ENCODE results near the gene DVL1. TPM values are rescaled to one million over a fixed set of nuclear protein-coding genes. Genes with fewer than 3 reads are reported as not detected.

Gene DVL1
- polyA plus RNA-seq, 10 donors, result 26.6 to 50.4 (median 34.9) TPM

Other genes starting within 250 kb of the DVL1 start
- 1 to 10 TPM; 3.8 to 7.1 (median 4.6) TPM for gene C1orf159, start 233.3 kb downstream of the DVL1 start, polyA plus RNA-seq (ENCODE audit: insufficient read length in 10 of 10)
- under 1 TPM in 7 of 10 donors, not detected in 3; 0.13 to 0.50 (median 0.27) TPM for gene TTLL10, start 175.5 kb downstream of the DVL1 start, polyA plus RNA-seq (ENCODE audit: insufficient read length in 10 of 10)
- gene TNFRSF18, start 142.8 kb downstream of the DVL1 start, polyA plus RNA-seq (ENCODE audit: insufficient read length in 10 of 10), result 1 to 10 TPM; 1.9 to 4.6 (median 2.9) TPM
- gene TNFRSF4, start 135.3 kb downstream of the DVL1 start, polyA plus RNA-seq (ENCODE audit: insufficient read length in 10 of 10), result 1 to 10 TPM; 1.0 to 3.7 (median 2.0) TPM
- gene SDF4, start 117.4 kb downstream of the DVL1 start, polyA plus RNA-seq (ENCODE audit: insufficient read length in 10 of 10), result 100 to 1,000 TPM in 2 of 10 donors, 10 to 100 TPM in 8; 73.5 to 121 (median 88.5) TPM
- 10 to 100 TPM; 12.1 to 21.2 (median 15.6) TPM for gene B3GALT6, start 117.2 kb downstream of the DVL1 start, polyA plus RNA-seq (ENCODE audit: insufficient read length in 10 of 10)
- 1 to 10 TPM; 1.0 to 6.7 (median 2.7) TPM for gene C1QTNF12, start 102.7 kb downstream of the DVL1 start, polyA plus RNA-seq (ENCODE audit: insufficient read length in 10 of 10)
- 10 to 100 TPM; 34.4 to 46.8 (median 38.4) TPM for gene UBE2J2, start 75.6 kb downstream of the DVL1 start, polyA plus RNA-seq (ENCODE audit: insufficient read length in 10 of 10)
- 1 to 10 TPM; 2.7 to 8.5 (median 4.2) TPM for gene SCNN1D, start 69.0 kb downstream of the DVL1 start, polyA plus RNA-seq (ENCODE audit: insufficient read length in 10 of 10)
- 10 to 100 TPM; 23.6 to 57.8 (median 40.0) TPM for gene ACAP3, start 41.5 kb downstream of the DVL1 start, polyA plus RNA-seq (ENCODE audit: insufficient read length in 10 of 10)
- gene PUSL1, start 40.8 kb downstream of the DVL1 start, polyA plus RNA-seq (ENCODE audit: insufficient read length in 10 of 10), result 1 to 10 TPM; 4.1 to 9.3 (median 6.4) TPM
- gene INTS11, start 24.8 kb downstream of the DVL1 start, polyA plus RNA-seq (ENCODE audit: insufficient read length in 10 of 10), result 100 to 1,000 TPM in 1 of 10 donors, 10 to 100 TPM in 9; 60.2 to 107 (median 73.9) TPM
- gene CPTP, start 24.6 kb downstream of the DVL1 start, polyA plus RNA-seq (ENCODE audit: insufficient read length in 10 of 10), result 10 to 100 TPM; 10.6 to 17.2 (median 14.0) TPM
- gene TAS1R3, start 18.1 kb downstream of the DVL1 start, polyA plus RNA-seq (ENCODE audit: insufficient read length in 10 of 10), result 1 to 10 TPM; 1.4 to 3.2 (median 1.9) TPM
- 100 to 1,000 TPM in 2 of 10 donors, 10 to 100 TPM in 8; 52.6 to 111 (median 69.8) TPM for gene MXRA8, start 9.1 kb upstream of the DVL1 start, polyA plus RNA-seq (ENCODE audit: insufficient read length in 10 of 10)
- 10 to 100 TPM; 44.1 to 80.7 (median 57.9) TPM for gene AURKAIP1, start 25.8 kb upstream of the DVL1 start, polyA plus RNA-seq (ENCODE audit: insufficient read length in 10 of 10)
- gene CCNL2, start 49.9 kb upstream of the DVL1 start, polyA plus RNA-seq (ENCODE audit: insufficient read length in 10 of 10), result 100 to 1,000 TPM in 9 of 10 donors, 10 to 100 TPM in 1; 99.5 to 280 (median 146) TPM
- gene MRPL20, start 57.9 kb upstream of the DVL1 start, polyA plus RNA-seq (ENCODE audit: insufficient read length in 10 of 10), result 100 to 1,000 TPM in 7 of 10 donors, 10 to 100 TPM in 3; 93.2 to 116 (median 110) TPM
- gene ANKRD65, start 71.9 kb upstream of the DVL1 start, polyA plus RNA-seq (ENCODE audit: insufficient read length in 10 of 10), result 10 to 100 TPM; 10.3 to 15.7 (median 14.3) TPM
- 10 to 100 TPM; 39.3 to 78.6 (median 50.7) TPM for gene VWA1, start 86.3 kb upstream of the DVL1 start, polyA plus RNA-seq (ENCODE audit: insufficient read length in 10 of 10)
- gene ATAD3C, start 100.3 kb upstream of the DVL1 start, polyA plus RNA-seq (ENCODE audit: insufficient read length in 10 of 10), result 1 to 10 TPM in 1 of 10 donors, under 1 TPM in 9; 0.25 to 1.5 (median 0.61) TPM
- 10 to 100 TPM in 8 of 10 donors, 1 to 10 TPM in 2; 8.5 to 14.5 (median 12.0) TPM for gene ATAD3B, start 122.3 kb upstream of the DVL1 start, polyA plus RNA-seq (ENCODE audit: insufficient read length in 10 of 10)
- 10 to 100 TPM; 10.2 to 21.1 (median 17.9) TPM for gene ATAD3A, start 162.7 kb upstream of the DVL1 start, polyA plus RNA-seq (ENCODE audit: insufficient read length in 10 of 10)
- gene TMEM240, start 191.2 kb upstream of the DVL1 start, polyA plus RNA-seq (ENCODE audit: insufficient read length in 10 of 10), result 1 to 10 TPM; 1.7 to 8.0 (median 3.5) TPM
- gene SSU72, start 225.4 kb upstream of the DVL1 start, polyA plus RNA-seq (ENCODE audit: insufficient read length in 10 of 10), result 10 to 100 TPM; 80.9 to 98.9 (median 86.8) TPM

All from muscle of back (tissue), 10 donors.